Bronchial smooth muscle cell (primary cell): ENCODE data around the gene UBE2B. TPM values are rescaled to one million over a fixed set of nuclear protein-coding genes. Genes with fewer than 3 reads are reported as not detected.

Experiments used
- total RNA-seq: library from RNA; depleted of rRNA; stranded (reverse); fragments of >200 nt; gene quantifications from 2 replicates; pipeline ENCODE4 v1.2.1, GENCODE V29; 2014

Gene UBE2B
- 10.7 and 22.2 TPM in 2 replicates for total RNA-seq

DNA sequence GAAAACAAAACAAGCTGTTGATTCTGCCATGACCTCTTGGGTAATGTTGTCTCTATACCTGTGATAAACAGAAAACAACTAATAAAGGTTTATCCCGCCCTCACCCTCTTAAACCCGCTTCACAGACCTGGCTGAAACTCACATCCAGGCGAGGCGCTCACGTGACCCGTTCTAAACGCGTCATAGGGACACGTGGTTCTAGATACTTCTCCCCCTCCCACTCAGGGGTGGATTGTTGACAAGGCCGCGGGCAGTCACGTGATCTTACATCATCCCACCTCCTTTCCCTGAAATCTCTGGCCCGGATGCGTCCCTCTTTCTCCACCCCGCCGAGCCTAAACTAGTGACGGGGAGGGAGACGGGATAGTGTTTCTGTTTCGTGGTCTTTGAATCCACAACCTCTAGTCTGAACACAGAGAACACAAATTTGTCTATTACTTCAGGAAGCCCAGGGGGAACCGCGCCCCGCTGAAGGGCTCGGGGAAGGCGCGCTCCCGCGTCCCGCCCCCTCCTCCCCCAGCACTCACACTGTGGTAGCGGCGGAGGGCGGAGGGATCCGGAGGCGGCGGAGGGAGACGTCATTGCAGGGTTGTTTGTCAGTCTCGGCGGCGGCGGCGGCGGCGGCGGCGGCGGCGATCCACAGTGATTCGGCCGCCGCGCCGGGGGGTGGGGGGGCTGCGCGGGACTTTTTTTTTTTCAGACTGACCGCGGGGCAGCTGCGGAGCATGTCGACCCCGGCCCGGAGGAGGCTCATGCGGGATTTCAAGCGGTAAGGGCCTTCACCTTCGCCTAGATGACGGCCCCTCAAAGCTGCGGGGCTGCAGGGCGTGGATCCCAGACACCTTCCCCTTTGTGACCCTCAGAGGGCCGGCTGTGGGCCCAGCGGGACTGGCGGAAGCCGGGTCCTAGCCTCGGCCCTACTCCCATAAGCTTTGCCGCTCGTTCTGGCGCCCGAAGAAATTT, at the start of gene UBE2B:
Gene UBE2B, plus strand, starts transcription at position 699 of the 963 bp plus-strand sequence. Its CDS starts 27 bp downstream, at position 726.

GRCh38 chr5:134411546-134412266, 40.3 kb downstream of the UBE2B start, which contains the start of gene CDKN2AIPNL:
Gene CDKN2AIPNL (minus strand): TSS chr5:134411881. CDS start chr5:134411854, 27 bp downstream.

Other genes starting within 250 kb of the UBE2B start
- 253 and 316 TPM in 2 replicates for gene SKP1, start 194.6 kb upstream of the UBE2B start, total RNA-seq
- gene PPP2CA, start 145.5 kb upstream of the UBE2B start, total RNA-seq = 54.9 and 67.4 TPM in 2 replicates
- 1.1 and 3.2 TPM in 2 replicates for gene CDKL3, start 4.4 kb upstream of the UBE2B start, total RNA-seq
- gene CDKN2AIPNL, start 40.3 kb downstream of the UBE2B start, total RNA-seq = 12.2 and 29.6 TPM in 2 replicates
- 22.2 and 24.4 TPM in 2 replicates for gene JADE2, start 154.1 kb downstream of the UBE2B start, total RNA-seq